22Rv1 (cell line): ENCODE data around the gene L3MBTL4.

Source experiments
- H3K27ac ChIP-seq: fragments of 450-650 bp; 2 replicates; pipeline ENCODE4 v1.5.1; 2017
- CTCF ChIP-seq: fragments of 450-650 bp; IDR thresholded peaks from 2 replicates; pipeline ENCODE4 v1.5.1; 2017; ENCODE audit warnings: mild to moderate bottlenecking
- ZFX ChIP-seq: fragments of 450-650 bp; IDR thresholded peaks from 2 replicates; pipeline ENCODE4 v1.6.1; 2017; ENCODE audit warnings: antibody characterized with exemption, borderline replicate concordance

The L3MBTL4 gene

GRCh38 chr18:6341709-6342108, 73.0 kb downstream of the L3MBTL4 start:
- H3K27ac ChIP-seq, result no peak overlapping the region
- TF ChIP-seq CTCF (no peak), ZFX (no peak)

- H3K27ac ChIP-seq, result no peak overlapping the region
- no peak for TF ChIP-seq CTCF
Measured at GRCh38 chr18:6341303-6341702, 73.4 kb downstream of the L3MBTL4 start.

- TF ChIP-seq ZFX (no peak), CTCF (no peak)
- H3K27ac ChIP-seq, result no peak overlapping the region
Measured at GRCh38 chr18:6340121-6340520, 74.6 kb downstream of the L3MBTL4 start.

GRCh38 chr18:6336239-6336638, 78.5 kb downstream of the L3MBTL4 start:
- H3K27ac ChIP-seq, result no peak overlapping the region
- TF ChIP-seq ZFX (no peak), CTCF (no peak)

- no peak overlapping the region for H3K27ac ChIP-seq
- TF ChIP-seq CTCF (no peak), ZFX (no peak)
Measured at GRCh38 chr18:6333981-6334380, 80.7 kb downstream of the L3MBTL4 start.

GRCh38 chr18:6331872-6332271, 82.8 kb downstream of the L3MBTL4 start:
- no peak overlapping the region for H3K27ac ChIP-seq
- TF ChIP-seq CTCF (no peak), ZFX (no peak)

- TF ChIP-seq CTCF (no peak), ZFX (no peak)
- no peak overlapping the region for H3K27ac ChIP-seq
Measured at GRCh38 chr18:6330786-6331185, 83.9 kb downstream of the L3MBTL4 start.
